GM19397 (cell line): ENCODE measurements around the gene PIP4K2C.

Experiments used
- ATAC-seq: cut with Tn5 transposase; IDR thresholded peaks from one replicate; pipeline ENCODE4 v1.9.1; 2021; ENCODE audit warnings: mild to moderate bottlenecking, moderate library complexity; ENCODE audit not compliant: unreplicated experiment

PIP4K2C gene

DNA sequence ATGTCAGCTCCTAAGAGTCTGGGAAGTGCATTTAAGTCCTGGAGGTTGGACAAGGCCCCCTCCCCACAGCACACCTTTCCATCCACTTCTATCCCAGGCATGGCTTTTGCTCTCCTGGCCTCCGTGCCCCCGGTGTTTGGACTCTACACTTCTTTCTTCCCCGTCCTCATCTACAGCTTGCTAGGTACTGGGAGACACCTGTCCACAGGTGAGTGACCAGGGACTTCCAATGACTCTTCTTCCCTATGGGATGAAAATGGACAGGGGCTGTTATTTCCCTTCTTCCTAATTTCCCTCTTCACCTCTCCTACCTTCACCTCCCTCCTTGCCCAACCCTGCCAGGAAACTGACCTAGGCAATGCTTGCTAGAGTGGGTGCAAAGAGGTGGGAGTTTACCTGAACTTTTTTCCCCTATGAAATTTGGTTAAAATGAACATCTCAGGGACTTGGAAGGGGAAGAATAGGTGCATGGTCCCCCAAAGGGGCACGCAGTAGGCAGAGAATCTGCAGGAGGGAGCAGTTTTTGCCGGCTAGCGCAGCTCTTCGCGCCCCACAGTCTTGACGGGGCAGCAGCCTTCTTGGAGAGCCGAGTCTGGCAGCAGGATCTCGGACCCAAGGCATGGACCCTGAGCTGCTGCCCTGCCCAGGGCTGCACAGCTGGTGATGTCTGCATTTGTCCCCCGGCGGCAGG is 29.4 kb downstream of the PIP4K2C start:
- ATAC-seq = no peak

DNA sequence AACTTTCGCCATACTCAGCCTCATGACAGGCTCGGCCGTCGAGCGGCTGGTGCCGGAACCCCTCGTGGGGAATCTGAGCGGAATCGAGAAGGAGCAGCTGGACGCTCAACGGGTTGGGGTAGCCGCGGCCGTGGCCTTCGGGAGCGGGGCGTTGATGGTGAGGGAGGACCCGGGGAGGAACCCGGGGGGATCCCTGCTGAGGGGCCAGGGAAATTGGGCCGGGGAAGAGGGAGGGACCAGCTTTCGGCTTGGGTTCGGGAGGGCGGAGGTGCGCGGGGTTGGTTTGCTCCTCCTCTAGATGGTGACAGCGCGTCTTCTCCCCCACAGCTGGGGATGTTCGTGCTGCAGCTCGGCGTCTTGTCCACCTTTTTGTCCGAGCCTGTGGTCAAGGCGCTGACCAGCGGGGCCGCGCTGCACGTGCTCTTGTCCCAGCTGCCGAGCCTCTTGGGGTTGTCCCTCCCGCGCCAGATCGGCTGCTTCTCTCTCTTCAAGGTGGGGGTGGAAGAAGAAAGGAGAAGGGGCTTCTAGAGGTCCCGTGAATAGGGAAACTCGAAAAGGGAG is 30.0 kb downstream of the PIP4K2C start:
- ATAC-seq = no peak

DNA sequence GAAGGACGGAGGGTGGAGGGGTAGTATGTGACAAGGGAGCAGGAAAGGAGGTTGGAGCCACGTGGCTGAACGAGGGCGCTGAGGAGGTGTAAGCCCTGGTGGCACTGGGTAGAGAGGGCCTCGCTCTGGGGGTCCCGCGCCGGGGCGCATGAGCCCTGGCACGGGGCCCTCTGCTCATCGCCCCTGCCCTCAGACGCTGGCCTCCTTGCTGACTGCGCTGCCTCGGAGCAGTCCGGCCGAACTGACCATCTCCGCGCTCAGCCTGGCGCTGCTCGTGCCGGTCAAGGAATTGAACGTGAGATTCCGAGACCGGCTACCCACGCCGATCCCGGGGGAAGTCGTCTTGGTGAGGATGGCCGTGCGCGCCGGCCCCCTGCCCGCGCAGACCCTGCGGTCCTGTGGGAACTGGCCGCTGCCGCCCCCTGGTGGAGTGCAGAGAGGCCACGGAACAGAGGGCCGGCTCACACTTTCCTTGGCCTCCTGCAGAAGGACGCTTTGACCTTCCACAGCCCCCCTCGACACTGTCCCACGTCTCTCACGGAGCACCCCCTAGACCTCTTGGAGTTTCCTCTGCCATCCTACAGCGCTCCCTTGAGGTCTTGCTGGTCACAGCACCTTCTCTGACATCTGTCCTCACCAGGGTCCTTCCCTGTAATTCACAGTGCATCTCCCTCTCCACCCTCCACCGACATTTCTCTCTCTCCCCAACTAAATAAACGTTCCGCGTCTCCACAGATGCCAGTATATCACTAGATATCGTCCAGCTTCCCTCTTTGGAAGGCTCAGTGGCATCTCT is 30.7 kb downstream of the PIP4K2C start:
- no peak for ATAC-seq

DNA sequence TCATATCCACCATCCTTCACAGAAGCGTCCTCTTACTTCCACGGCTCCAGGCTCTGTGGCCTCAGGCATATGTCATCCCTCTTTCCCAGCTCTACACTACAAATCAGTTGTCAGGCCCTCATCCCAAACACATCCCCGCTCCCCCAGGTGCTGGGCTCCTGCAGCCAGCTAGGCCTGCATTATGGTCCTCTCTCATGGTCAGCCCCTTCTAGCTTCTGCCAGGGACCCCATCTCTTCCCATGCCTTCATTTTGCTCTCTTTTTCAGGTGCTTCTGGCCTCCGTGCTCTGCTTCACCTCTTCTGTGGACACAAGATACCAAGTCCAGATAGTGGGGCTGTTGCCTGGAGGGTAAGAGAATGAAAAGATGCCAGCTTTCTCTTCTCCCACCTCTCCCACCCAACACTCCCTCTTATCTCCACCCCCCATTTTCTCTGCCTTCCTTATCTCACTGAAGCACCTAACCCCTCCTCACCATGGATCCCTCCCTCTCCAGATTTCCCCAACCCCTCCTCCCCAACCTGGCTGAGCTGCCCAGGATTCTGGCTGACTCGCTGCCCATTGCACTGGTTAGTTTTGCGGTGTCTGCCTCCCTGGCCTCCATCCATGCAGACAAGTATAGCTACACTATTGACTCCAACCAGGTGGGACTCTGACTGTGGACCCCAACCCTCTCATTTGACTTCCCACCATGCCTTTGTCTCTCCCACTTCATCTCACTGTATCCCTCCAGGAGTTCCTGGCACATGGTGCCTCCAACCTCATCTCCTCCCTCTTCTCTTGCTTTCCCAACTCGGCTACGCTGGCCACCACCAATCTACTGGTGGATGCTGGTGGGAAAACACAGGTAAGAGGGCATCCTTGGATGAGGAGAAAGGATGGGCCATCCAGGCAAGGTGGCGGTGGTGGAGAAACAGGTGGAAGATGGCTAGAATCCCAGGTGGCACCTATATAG is 31.6 kb downstream of the PIP4K2C start:
- no peak for ATAC-seq

DNA sequence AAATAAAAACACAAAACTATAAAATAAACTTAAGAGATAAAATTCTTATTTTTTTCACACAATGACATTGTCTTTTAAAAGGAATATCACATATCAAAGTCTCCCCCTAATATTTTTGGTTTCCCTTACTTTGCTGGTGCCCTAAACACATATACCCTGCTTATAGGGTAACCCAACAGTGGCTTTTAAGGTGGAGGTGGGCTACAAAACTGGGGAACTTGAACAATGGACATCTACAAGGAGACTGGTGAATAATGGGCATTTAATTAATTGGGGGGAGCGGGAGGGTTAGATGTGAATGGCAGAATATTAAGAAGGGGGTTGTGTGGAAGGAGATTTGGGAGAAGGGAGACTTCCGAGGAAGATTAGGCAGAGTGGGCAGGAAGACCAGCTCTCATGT is 32.4 kb downstream of the PIP4K2C start:
- no peak for ATAC-seq

DNA sequence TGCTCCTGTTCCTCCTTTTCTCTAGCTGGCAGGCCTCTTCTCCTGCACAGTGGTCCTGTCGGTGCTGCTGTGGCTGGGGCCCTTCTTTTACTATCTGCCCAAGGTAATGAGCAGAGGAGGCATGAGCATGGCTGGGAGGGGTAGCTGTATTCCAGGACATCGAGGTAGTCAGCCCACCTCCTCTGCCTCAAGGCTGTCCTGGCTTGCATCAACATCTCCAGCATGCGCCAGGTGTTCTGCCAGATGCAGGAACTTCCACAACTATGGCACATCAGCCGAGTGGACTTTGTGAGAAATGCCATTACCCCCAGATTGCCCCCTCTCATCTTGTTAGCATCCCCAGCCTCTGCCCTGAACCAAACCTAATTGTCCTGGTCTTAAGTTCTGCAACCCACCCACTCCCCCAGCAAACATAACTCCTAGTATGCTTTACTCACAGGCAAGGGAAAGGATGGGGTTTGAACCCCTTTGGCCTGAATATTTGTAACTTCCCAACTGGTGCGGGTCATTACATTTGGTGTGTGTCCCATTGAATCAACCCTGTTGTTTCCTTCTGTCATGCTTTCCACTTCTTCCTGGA is 32.9 kb downstream of the PIP4K2C start:
- ATAC-seq = no peak

DNA sequence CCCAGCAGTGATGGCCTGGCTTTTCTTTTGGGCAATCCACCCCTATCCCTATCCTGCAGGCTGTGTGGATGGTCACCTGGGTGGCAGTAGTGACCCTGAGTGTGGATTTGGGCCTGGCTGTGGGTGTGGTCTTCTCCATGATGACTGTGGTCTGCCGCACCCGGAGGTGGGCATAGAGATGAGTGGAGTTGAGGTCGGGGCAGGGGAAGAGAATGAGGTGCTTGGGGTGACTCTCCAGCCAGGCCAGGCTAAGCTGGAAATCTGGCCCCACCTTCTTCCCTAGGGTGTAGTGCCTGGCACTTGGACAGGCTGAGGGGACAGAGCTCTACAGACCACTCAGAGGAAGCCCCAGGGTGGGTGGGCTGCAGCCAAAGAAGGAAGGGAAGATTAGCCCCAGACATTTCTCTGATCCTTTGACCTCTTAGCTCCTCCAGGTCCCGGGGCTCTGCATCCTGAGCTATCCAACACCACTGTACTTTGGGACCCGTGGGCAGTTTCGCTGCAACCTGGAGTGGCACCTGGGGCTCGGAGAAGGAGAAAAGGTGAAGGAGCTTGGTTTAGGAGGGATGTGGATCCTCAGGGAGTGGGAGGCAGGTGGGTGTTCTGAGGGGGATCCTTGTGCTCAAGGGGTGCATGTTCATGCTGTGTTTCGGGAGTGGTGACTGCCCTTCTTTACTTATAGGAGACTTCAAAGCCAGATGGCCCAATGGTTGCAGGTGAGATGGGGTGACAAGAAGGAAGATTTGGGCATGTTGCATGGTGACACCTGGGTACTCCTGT is 33.6 kb downstream of the PIP4K2C start:
- no peak for ATAC-seq

DNA sequence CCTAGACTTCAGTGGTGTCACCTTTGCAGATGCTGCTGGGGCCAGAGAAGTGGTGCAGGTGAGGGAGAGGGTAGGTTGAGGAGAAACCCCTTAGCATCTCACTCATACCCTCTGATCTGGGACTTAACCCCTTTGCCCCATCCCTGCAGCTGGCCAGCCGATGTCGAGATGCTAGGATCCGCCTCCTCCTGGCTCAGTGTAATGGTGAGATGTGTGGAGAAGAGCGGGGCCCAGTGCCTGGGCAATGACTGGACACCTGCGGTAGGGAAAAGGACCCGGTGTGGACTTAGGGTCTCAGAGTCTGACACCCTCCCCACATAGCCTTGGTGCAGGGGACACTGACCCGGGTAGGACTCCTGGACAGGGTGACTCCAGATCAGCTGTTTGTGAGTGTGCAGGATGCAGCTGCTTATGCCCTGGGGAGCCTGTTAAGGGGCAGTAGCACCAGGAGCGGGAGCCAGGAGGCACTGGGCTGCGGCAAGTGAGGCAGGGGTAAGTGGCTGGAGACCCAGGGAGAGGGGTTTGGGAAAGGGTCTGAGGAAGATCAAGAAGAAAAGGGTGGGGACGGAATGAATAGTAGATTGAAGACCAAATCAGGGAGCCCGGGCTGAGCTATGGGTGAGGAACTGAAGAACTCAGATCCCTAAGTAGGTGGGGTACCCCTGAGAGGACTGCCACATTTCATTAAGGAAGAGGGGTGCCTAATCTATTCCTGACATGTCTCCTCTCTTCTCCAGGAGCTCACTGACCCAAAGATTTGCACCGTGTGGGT is 34.5 kb downstream of the PIP4K2C start:
- no peak for ATAC-seq

DNA sequence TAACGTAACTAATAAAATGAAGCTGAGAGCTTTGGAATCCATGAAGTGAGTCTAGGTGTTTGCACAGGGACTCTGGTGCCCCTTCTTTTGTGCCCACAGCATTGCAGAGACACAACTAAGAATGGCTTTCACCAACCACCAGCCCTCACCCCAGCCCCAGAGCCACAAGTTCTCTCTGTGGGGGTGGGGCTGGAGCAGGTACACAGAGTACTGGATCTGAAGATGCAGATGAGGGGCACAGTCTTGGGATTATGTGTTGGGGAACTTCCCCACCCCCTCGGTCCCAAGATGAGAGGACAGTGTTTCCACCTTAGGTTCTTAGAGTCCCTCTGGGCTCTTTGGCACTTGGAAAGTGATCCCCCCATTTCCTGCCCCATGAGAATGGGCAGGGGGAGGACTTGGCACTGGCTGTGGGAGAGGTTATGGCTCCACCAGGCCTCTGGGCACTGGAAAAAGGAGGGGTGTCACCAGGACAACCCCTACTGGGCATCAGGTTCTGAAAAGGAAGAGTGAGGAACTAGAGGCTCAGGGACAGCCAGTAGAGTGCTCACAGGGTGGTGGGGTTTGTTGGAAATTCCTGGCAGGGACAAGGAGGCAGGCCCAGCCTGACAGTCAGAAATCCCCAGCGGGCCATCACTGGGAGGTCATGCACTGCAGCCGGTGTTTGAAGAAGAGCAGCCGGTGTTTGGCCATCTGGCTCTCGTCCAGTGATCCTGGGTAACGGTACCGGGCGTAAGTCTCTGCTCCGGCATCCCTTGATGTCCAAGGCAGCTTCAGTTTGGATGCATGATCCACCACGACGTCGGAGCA is 35.3 kb downstream of the PIP4K2C start:
- no peak for ATAC-seq

DNA sequence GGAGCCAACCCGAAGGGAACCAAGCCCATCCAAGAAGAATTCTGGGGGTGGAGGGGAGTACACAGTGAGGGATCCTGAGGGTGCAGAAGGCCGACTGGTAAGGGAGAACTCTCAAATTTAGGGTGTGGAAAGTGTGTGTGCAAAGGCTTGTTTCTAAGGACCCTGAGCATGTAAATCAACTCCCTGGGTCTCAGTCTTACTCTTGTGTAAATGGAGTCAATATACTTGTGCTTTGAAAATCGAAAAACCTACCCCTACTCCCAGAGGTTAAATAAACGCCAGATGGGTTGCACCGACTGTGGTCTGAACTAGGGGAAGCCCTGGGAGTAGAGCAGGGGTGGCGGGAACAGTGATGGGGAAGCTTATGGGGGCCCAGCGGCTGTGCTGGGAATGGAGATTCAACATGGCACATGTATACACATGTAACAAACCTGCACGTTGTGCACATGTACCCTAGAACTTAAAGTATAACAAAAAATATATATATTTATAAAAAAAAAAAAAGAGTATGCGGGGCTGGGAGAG is 36.0 kb downstream of the PIP4K2C start:
- no peak for ATAC-seq

DNA sequence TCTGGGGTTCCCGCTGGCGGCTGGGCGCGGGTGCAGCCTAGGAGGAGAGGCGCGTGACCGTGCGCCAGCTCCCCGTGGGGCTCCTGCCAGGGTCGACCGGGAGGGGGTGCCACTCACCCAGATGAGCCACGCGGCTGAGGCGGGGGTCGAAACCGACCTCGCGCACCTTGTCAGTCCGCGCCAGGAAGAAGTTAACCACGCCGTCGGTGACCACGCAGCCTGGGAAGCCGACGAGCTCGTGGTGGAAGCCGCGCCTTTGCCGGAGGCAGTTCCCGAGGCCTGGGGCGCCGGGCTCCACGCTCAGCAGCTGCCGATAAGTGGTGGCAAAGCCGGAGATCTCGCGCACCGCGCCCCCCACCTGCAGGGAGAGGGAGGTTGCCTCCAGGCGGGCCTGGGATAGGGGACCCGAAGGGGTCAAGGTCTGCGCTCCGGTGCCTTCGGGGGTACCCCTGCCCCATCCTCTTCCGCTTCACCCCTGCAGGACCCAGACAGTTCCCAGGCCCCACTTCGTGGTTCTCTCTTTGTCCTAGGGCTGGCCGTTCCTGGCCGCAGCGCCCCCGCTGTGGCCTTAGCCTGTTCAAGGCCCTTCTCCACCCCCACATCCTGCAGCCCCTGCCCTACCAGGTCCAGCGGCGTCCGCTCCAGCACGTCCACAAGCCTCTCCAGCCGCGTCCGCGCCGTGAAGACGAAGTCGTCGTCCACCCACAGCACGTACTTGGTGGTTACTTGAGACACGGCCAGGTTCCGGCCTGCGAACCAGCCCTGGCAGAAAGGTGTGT is 36.7 kb downstream of the PIP4K2C start:
- no peak for ATAC-seq

DNA sequence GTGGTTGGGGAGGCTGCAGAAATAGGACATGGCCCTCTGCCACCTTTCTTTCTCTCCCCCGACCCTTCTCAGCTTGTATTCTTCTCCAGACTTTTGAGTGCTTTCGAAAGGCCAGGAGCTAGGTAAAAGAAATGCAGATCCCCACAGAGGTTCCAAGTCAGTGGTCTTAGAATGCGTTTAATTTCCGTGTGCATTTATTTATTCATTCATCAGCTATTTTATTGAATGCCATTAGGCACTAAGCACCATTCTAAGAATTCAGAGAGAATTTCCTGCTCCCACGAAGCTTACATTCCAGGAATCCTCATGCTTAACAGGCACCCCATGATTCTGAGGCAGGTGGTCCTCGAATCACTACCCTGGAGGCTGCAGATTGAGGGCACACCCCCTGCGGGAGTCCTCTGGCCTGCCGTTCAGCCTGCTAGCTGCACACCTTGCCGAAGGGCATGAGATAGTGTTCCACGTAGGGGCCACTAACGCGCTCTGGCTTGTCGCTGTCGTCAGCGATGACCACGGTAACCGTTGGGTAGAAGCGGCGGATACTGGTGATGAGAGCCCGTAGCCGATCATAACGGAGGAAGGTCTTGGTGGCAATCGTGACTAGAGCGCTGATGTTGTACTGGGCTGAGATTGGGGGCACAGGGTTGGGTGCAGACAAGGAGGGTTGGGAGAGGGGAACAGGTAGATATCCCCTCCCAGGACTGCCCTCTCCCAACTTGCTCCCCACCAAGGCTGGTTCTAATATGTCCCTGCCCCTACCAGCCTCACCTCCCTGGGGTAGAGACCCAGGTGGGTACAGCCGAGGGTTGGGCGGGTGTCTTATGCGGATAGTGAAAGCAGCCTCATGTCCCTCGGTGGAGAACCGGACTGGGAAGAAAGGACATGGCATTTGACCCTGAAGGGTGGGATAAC is 37.5 kb downstream of the PIP4K2C start:
- ATAC-seq = no peak

DNA sequence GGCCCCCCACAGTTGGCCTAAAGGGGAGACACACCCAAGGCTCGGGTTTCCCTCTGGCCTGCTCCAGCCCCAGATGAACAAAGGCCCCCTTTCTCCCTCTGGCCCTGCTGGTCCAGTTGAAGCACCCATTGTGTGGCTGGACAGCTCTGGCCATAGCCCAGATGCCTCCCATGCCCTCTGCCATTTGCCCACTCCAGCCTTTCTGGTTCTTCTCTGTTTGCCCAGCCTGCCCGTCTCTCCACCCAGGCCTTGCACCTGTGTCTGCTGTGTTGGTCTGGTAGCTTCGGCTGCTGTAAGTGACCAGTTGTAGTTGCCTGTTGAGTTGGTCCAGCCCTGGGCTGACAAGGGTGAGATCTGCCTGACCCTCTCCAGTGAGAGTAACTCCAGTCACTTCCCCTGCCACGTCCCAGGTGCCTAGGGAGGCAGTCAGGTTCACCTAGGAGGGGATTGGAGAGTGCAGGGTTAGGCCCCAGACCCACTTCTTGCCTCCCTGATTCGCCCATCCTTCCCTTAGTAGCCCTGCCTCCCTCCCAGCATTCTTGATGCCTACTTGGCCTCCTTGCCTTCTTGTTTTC is 39.0 kb downstream of the PIP4K2C start:
- ATAC-seq = no peak

DNA sequence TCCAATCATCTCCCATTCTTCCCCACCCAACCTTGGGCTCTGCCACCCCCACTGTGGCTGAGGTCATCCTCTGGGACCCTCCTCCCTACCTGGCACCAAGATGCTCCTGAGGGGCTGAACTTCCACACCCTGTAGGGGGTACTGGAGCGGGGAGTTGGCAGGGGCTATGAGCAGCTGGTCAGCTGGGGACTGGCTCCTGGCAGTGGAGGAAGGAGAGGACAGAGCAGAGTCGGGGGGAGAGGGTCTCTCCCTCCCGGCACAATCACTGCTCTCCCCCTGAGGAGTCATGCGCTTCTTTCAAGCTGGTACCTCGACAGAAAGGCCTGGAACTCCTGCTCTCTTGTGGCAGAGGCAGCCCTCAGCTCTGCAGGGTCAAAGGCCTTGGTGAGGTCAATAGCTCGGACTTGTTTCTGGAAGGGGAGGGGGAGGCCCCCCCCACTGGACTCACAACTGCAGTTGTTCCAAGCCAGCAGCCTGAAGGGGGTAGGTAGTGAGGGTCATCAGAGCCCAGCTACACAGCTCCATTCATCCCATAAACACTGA is 40.0 kb downstream of the PIP4K2C start:
- ATAC-seq = no peak

DNA sequence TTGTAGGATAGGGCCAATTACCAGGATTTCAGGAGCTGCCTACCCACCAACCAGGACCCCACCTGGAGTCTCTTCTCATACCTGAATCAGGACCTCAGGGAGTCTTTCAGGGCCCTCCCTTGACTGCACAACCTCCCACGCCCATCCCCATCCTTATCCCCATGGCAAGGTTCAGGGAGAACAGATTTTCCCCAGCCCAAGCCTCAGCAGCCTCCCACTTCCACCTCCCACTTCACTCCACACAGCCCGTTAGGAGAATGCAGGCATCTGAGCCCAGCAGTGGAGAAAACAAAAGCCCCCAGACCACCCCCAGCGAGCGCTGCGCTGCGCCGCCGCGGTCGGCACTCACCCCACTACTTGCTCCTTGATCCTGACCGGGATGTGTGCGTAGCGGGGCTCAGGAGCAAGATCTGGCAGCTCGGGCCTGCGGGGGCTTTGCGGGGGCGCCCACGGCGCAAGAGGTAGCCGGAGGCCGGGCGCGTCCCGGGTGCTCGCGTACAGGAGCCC is 40.6 kb downstream of the PIP4K2C start:
- ATAC-seq = no peak
